ENCODE measurements around the gene ELL2. TPM values are rescaled to one million over a fixed set of nuclear protein-coding genes. Genes with fewer than 3 reads are reported as not detected.
A peak's percentile ranks its signal among the peaks of the same experiment; 100 is the strongest.
"Not testable (repeated sequence)": the region's sequence is repeated elsewhere in the genome, so short reads cannot be mapped to it uniquely, and the experiment has no call there.

Gene ELL2
- total RNA-seq, 2 experiments from 2014 or later = 11.6 to 15.0 TPM

- H3K4me3 Mint-ChIP-seq; H3K9me3 Mint-ChIP-seq; DNase-seq; POLR2A ChIA-PET; ATAC-seq (ENCODE audit: low read depth); H3K27me3 Mint-ChIP-seq; H3K27ac Mint-ChIP-seq: not testable (repeated sequence)
- Mint-ChIP-seq H3K4me1 (peaks cover 33% of the 10 kb centered on the region), H3K36me3 (peaks cover 12% of the 10 kb centered on the region)
Observed at GRCh38 chr5:95927300-95927699, 34.4 kb downstream of the ELL2 start.

GRCh38 chr5:95925939-95926338 lies 35.7 kb downstream of the ELL2 start:
- H3K27ac Mint-ChIP-seq = no peak overlapping the region
- no peak overlapping the region for H3K4me3 Mint-ChIP-seq
- POLR2A ChIA-PET = no interaction called here
- ATAC-seq (ENCODE audit: low read depth) (no peak), DNase-seq (no peak)
- H3K27me3 Mint-ChIP-seq = no peaks in the 10 kb centered on the region
- H3K4me1 Mint-ChIP-seq = peaks cover 33% of the 10 kb centered on the region
- H3K36me3 Mint-ChIP-seq = peaks cover 10% of the 10 kb centered on the region
- H3K9me3 Mint-ChIP-seq = no peaks in the 10 kb centered on the region

GRCh38 chr5:95925378-95925744 lies 36.3 kb downstream of the ELL2 start:
- Mint-ChIP-seq H3K27me3 (no peaks in the 10 kb centered on the region), H3K4me3 (no peak overlapping the region), H3K9me3 (no peaks in the 10 kb centered on the region), H3K36me3 (peaks cover 10% of the 10 kb centered on the region), H3K4me1 (peaks cover 33% of the 10 kb centered on the region), H3K27ac (no peak overlapping the region)
- ATAC-seq (ENCODE audit: low read depth) (no peak), DNase-seq (no peak)
- POLR2A ChIA-PET = no interaction called here

- ATAC-seq (ENCODE audit: low read depth) (no peak), DNase-seq (no peak)
- Mint-ChIP-seq H3K4me1 (peaks cover 33% of the 10 kb centered on the region), H3K9me3 (no peaks in the 10 kb centered on the region), H3K27me3 (no peaks in the 10 kb centered on the region), H3K4me3 (no peak overlapping the region), H3K27ac (no peak overlapping the region), H3K36me3 (peaks cover 10% of the 10 kb centered on the region)
- POLR2A ChIA-PET = no interaction called here
Observed at GRCh38 chr5:95924720-95925377, 36.8 kb downstream of the ELL2 start.

- Mint-ChIP-seq H3K9me3 (no peaks in the 10 kb centered on the region), H3K36me3 (peaks cover 10% of the 10 kb centered on the region), H3K27ac (no peak overlapping the region), H3K4me1 (peaks cover 29% of the 10 kb centered on the region), H3K27me3 (no peaks in the 10 kb centered on the region), H3K4me3 (no peak overlapping the region)
- peak; percentile 11 for ATAC-seq (ENCODE audit: low read depth)
- POLR2A ChIA-PET = no interaction called here
- no peak for DNase-seq
Observed at GRCh38 chr5:95923918-95924544, 37.6 kb downstream of the ELL2 start.

- H3K4me1 Mint-ChIP-seq = peaks cover 24% of the 10 kb centered on the region
- no peaks in the 10 kb centered on the region for H3K27me3 Mint-ChIP-seq
- ATAC-seq (ENCODE audit: low read depth) (no peak), DNase-seq (no peak)
- no peaks in the 10 kb centered on the region for H3K9me3 Mint-ChIP-seq
- H3K4me3 Mint-ChIP-seq = no peak overlapping the region
- peaks cover 6% of the 10 kb centered on the region for H3K36me3 Mint-ChIP-seq
- POLR2A ChIA-PET = no interaction called here
- H3K27ac Mint-ChIP-seq = no peak overlapping the region
Observed at GRCh38 chr5:95922798-95923197, 38.9 kb downstream of the ELL2 start.

GRCh38 chr5:95921501-95921900 lies 40.1 kb downstream of the ELL2 start:
- Mint-ChIP-seq H3K4me1 (peaks cover 28% of the 10 kb centered on the region), H3K36me3 (peaks cover 3% of the 10 kb centered on the region), H3K4me3 (no peak overlapping the region), H3K27ac (no peak overlapping the region), H3K9me3 (no peaks in the 10 kb centered on the region), H3K27me3 (no peaks in the 10 kb centered on the region)
- no peak for DNase-seq
- POLR2A ChIA-PET = no interaction called here
- ATAC-seq (ENCODE audit: low read depth) = no peak

GRCh38 chr5:95920822-95921221 lies 40.8 kb downstream of the ELL2 start:
- Mint-ChIP-seq H3K4me3 (no peak overlapping the region), H3K27ac (no peak overlapping the region), H3K27me3 (no peaks in the 10 kb centered on the region), H3K9me3 (no peaks in the 10 kb centered on the region), H3K36me3 (peaks cover 3% of the 10 kb centered on the region), H3K4me1 (peaks cover 31% of the 10 kb centered on the region)
- ATAC-seq (ENCODE audit: low read depth) = no peak
- POLR2A ChIA-PET = no interaction called here
- no peak for DNase-seq

GRCh38 chr5:95919658-95920057 lies 42.0 kb downstream of the ELL2 start:
- no peaks in the 10 kb centered on the region for H3K9me3 Mint-ChIP-seq
- H3K4me1 Mint-ChIP-seq = peaks cover 30% of the 10 kb centered on the region
- no peak overlapping the region for H3K27ac Mint-ChIP-seq
- no peak overlapping the region for H3K4me3 Mint-ChIP-seq
- ATAC-seq (ENCODE audit: low read depth) (no peak), DNase-seq (no peak)
- POLR2A ChIA-PET = no interaction called here
- peaks cover 3% of the 10 kb centered on the region for H3K36me3 Mint-ChIP-seq
- no peaks in the 10 kb centered on the region for H3K27me3 Mint-ChIP-seq

GRCh38 chr5:95918421-95919006 lies 43.1 kb downstream of the ELL2 start:
- no peak overlapping the region for H3K4me3 Mint-ChIP-seq

GRCh38 chr5:95917207-95917606 lies 44.4 kb downstream of the ELL2 start:
- peaks cover 22% of the 10 kb centered on the region for H3K4me1 Mint-ChIP-seq
- H3K9me3 Mint-ChIP-seq = no peaks in the 10 kb centered on the region
- DNase-seq = no peak
- no peaks in the 10 kb centered on the region for H3K36me3 Mint-ChIP-seq
- no peak for ATAC-seq (ENCODE audit: low read depth)
- H3K27ac Mint-ChIP-seq = no peak overlapping the region
- POLR2A ChIA-PET = no interaction called here
- H3K4me3 Mint-ChIP-seq = no peak overlapping the region
- no peaks in the 10 kb centered on the region for H3K27me3 Mint-ChIP-seq

More at GRCh38 chr5:95918421-95919006, 43.1 kb downstream of the ELL2 start:
- POLR2A ChIA-PET = no interaction called here
- H3K27ac Mint-ChIP-seq = no peak overlapping the region
- no peak for ATAC-seq (ENCODE audit: low read depth)
- H3K4me1 Mint-ChIP-seq = peaks cover 23% of the 10 kb centered on the region
- H3K27me3 Mint-ChIP-seq = no peaks in the 10 kb centered on the region
- H3K36me3 Mint-ChIP-seq = peaks cover 3% of the 10 kb centered on the region
- DNase-seq = no peak
- H3K9me3 Mint-ChIP-seq = no peaks in the 10 kb centered on the region

- POLR2A ChIA-PET = no interaction called here
- no peak overlapping the region for H3K27ac Mint-ChIP-seq
Observed at GRCh38 chr5:95916687-95917085, 45.0 kb downstream of the ELL2 start.

GRCh38 chr5:95915999-95916686 lies 45.5 kb downstream of the ELL2 start:
- DNase-seq (no peak), ATAC-seq (ENCODE audit: low read depth) (peak; percentile 82)
- peaks cover 22% of the 10 kb centered on the region for H3K4me1 Mint-ChIP-seq
- H3K9me3 Mint-ChIP-seq = no peaks in the 10 kb centered on the region
- peak overlapping the region; percentile 38 for H3K4me3 Mint-ChIP-seq
- POLR2A ChIA-PET = no interaction called here
- no peaks in the 10 kb centered on the region for H3K27me3 Mint-ChIP-seq
- peak overlapping the region; percentile 63 for H3K27ac Mint-ChIP-seq
- no peaks in the 10 kb centered on the region for H3K36me3 Mint-ChIP-seq

More at GRCh38 chr5:95916687-95917085, 45.0 kb downstream of the ELL2 start:
- H3K36me3 Mint-ChIP-seq = no peaks in the 10 kb centered on the region
- peaks cover 22% of the 10 kb centered on the region for H3K4me1 Mint-ChIP-seq
- H3K27me3 Mint-ChIP-seq = no peaks in the 10 kb centered on the region
- no peaks in the 10 kb centered on the region for H3K9me3 Mint-ChIP-seq
- ATAC-seq (ENCODE audit: low read depth) = no peak
- no peak for DNase-seq
- H3K4me3 Mint-ChIP-seq = no peak overlapping the region

GRCh38 chr5:95913663-95914062 lies 48.0 kb downstream of the ELL2 start:
- Mint-ChIP-seq H3K4me1 (peaks cover 27% of the 10 kb centered on the region), H3K27ac (no peak overlapping the region), H3K9me3 (no peaks in the 10 kb centered on the region), H3K36me3 (peaks cover 3% of the 10 kb centered on the region), H3K27me3 (no peaks in the 10 kb centered on the region), H3K4me3 (no peak overlapping the region)
- ATAC-seq (ENCODE audit: low read depth) (no peak), DNase-seq (no peak)
- POLR2A ChIA-PET = no interaction called here
